Body of pancreas (tissue), 4 donors: Measurements from ENCODE around the gene NIPAL4. TPM values are rescaled to one million over a fixed set of nuclear protein-coding genes. Genes with fewer than 3 reads are reported as not detected.
A peak's percentile ranks its signal among the peaks of the same experiment; 100 is the strongest.

Source experiments
- ATAC-seq: fragments of 150-250 bp; one replicate; pipeline ENCODE4 v1.9.1; 2016
- DNase-seq, 4 donors: peaks; one replicate each; pipeline ENCODE4 v3.0.0-alpha.2; 2019
- H3K27ac ChIP-seq, 4 donors: fragments of 200-600 bp; sonication (generic); 1 replicate in 3 of 4; 2 replicates in 1 of 4; pipeline versions ENCODE4 v1.5.1 to v1.6.1; 2016 to 2019; ENCODE audit warnings: mild to moderate bottlenecking in 1 of 4, mixed read lengths in 1 of 4, moderate library complexity in 1 of 4
- H3K27me3 ChIP-seq, 2 donors: fragments of 200-600 bp; sonication (generic); one replicate each; pipeline ENCODE4 v1.6.0; 2016; ENCODE audit warnings: mild to moderate bottlenecking in 1 of 2
- H3K36me3 ChIP-seq, 2 donors: fragments of 200-600 bp; sonication (generic); replicated peaks in 1 of 2; 2 replicates each; pipeline ENCODE4 v1.5.1; 2016; ENCODE audit warnings: low read depth in 2 of 2; ENCODE audit not compliant: insufficient read depth in 1 of 2
- H3K4me1 ChIP-seq: fragments of 200-600 bp; sonication (generic); one replicate; pipeline ENCODE4 v1.6.0; 2016
- H3K4me3 ChIP-seq, 2 donors: fragments of 200-600 bp; sonication (generic); 1 replicate in 1 of 2; 2 replicates in 1 of 2; pipeline ENCODE4 v1.5.1; 2016 to 2019
- H3K9me3 ChIP-seq, 3 donors: fragments of 200-600 bp; sonication (generic); 1 replicate in 2 of 3; 2 replicates in 1 of 3; pipeline ENCODE4 v1.5.1; 2016
- POLR2A ChIP-seq, 3 donors: fragments of 450-650 bp; IDR thresholded peaks; one replicate each; pipeline ENCODE4 v1.6.1; 2016; ENCODE audit warnings: antibody characterized with exemption in 3 of 3, mild to moderate bottlenecking in 2 of 3
- WGBS, 2 donors: methylation state at CpG; one replicate each; pipeline ENCODE4 v1.1.5; 2017; 5-methylcytosine and 5-hydroxymethylcytosine counted together
- intact Hi-C: fragments of 100-400 bp; cut with DNase I; formaldehyde crosslinking; loops from one replicate; pipeline ENCODE4 v1.15.1; 2023
- total RNA-seq, 2 donors: library from RNA; depleted of rRNA; stranded (reverse); fragments of >200 nt; gene quantifications; one replicate each; pipeline ENCODE4 v1.1.0, GENCODE V29; 2016
- TF ChIP-seq, protein P1 (sequence below), 7 experiments: fragments of 450-650 bp in 4 of 7; fragments of 200-600 bp in 3 of 7; sonication (generic) in 3 of 7; IDR thresholded peaks; one replicate each; pipeline ENCODE4 v1.5.1; 2016 to 2019; ENCODE audit warnings: antibody characterized with exemption in 7 of 7

Gene NIPAL4
- total RNA-seq, 2 donors from 2014 or later: not detected

DNA sequence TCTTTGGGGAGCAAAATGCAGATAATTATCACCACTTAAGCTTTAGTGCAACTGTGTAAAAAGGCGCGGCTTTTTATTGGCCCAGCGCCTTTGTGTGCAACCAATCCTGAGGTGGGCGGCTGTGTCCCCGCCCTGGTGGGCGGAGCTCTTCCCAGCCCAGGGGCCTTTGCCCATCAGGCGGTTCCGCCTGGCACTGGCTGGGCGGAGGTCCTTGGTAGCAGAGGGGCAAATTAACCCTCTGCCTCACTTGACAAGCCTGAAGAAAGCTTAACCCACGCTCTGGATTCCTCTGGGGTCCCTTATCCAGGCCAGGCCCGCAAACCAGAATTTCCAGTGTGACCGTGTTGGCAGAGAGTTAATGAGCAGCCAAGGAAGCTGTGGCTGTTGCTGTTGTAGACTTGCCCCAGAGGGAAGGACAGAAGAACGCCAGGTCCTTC, 12.8 kb upstream of the NIPAL4 start:
- Histone ChIP-seq H3K27me3 (no peaks in the 10 kb centered on the region), H3K4me3 (no peak overlapping the region), H3K4me1 (peaks cover 5% of the 10 kb centered on the region), H3K27ac (peak overlapping the region in 3 of 4 donors; percentile 4 to 30 (median 7)), H3K36me3 (no peaks in the 10 kb centered on the region), H3K9me3 (no peaks in the 10 kb centered on the region)
- 49 to 54% methylated on average over 13 of the region's 13 CpGs for WGBS, 2 donors
- intact Hi-C loops: no loop called here
- TF ChIP-seq, protein P1, sequence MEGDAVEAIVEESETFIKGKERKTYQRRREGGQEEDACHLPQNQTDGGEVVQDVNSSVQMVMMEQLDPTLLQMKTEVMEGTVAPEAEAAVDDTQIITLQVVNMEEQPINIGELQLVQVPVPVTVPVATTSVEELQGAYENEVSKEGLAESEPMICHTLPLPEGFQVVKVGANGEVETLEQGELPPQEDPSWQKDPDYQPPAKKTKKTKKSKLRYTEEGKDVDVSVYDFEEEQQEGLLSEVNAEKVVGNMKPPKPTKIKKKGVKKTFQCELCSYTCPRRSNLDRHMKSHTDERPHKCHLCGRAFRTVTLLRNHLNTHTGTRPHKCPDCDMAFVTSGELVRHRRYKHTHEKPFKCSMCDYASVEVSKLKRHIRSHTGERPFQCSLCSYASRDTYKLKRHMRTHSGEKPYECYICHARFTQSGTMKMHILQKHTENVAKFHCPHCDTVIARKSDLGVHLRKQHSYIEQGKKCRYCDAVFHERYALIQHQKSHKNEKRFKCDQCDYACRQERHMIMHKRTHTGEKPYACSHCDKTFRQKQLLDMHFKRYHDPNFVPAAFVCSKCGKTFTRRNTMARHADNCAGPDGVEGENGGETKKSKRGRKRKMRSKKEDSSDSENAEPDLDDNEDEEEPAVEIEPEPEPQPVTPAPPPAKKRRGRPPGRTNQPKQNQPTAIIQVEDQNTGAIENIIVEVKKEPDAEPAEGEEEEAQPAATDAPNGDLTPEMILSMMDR (IDR thresholded peaks at IDR 0.05): no peak
- TF ChIP-seq POLR2A (IDR thresholded peaks at IDR 0.05): peak in 1 of 3 donors; percentile 16
- DNase-seq (peak; percentile 17 to 52 (median 33)), ATAC-seq (peak; percentile 59)

DNA sequence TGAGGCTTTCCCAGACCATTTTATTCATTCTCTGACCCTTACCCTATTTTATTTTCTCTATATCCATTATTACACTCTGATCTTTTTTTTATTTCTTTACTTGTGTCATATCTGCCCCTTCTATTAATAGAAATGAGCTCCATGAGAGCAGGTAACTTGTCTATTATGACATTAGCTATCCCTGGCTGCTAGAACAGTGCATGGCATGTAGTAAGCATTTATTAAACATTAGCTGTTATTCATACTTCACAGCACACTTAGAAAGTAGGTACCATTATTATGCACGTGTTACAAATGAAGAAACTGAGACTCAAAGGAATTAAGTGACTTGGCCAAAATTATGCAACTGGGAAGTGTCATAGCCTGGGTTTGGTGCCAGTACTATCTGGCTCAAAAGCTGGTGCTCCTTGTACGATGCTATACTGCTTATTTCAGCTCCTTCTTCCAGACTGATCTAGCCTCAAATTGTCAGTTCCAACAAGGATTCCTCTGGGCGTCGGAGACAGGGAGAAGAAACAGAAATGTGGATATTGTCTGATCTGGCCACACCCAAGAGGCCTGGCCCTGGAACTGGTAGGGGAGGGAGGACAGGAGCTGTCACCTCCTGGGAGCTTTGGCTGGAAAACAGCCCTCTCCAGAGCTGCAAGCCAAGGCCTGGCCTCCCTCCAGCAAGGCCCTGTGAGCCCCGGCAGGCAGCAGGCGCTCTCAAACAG, 10.8 kb upstream of the NIPAL4 start:
- H3K27ac ChIP-seq: no peak overlapping the region
- no peaks in the 10 kb centered on the region for H3K9me3 ChIP-seq
- TF ChIP-seq POLR2A (IDR thresholded peaks at IDR 0.05): no peak
- TF ChIP-seq, protein P1 (IDR thresholded peaks at IDR 0.05): no peak
- H3K4me3 ChIP-seq: no peak overlapping the region
- peaks cover 5% of the 10 kb centered on the region for H3K4me1 ChIP-seq
- H3K27me3 ChIP-seq: no peaks in the 10 kb centered on the region
- WGBS, 2 donors: 48 to 50% methylated on average over 6 of the region's 6 CpGs
- intact Hi-C loops: no loop called here
- no peaks in the 10 kb centered on the region for H3K36me3 ChIP-seq
- DNase-seq (peak in 2 of 4 donors; percentile 28 to 32), ATAC-seq (peak; percentile 42)

DNA sequence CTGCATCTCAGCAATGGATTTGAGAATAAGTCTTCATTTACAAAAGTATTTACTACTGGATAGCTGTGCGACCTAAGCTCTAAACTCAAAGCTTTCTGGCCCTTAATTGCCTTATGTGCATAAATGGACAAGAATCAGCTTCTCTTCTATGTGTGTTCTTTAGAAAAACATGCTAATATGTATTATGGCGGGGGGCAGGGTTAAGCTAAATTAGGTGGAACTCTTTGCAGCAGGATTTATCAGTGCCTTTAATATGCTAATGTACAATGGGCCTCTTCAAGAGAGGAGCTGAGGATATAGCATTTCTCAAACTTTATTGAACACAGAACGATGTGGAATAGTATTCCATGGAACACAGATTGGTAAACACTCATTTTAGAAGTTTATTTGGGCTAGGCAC, 10.0 kb upstream of the NIPAL4 start:
- ATAC-seq: no peak
- TF ChIP-seq, protein P1 (IDR thresholded peaks at IDR 0.05): no peak
- no peak for TF ChIP-seq POLR2A (IDR thresholded peaks at IDR 0.05)
- no peak overlapping the region for H3K27ac ChIP-seq
- intact Hi-C loops: no loop called here
- H3K4me3 ChIP-seq: no peak overlapping the region
- H3K36me3 ChIP-seq: no peaks in the 10 kb centered on the region
- H3K27me3 ChIP-seq: no peaks in the 10 kb centered on the region
- no peaks in the 10 kb centered on the region for H3K9me3 ChIP-seq
- DNase-seq: no peak
- H3K4me1 ChIP-seq: peaks cover 5% of the 10 kb centered on the region
- 89 to 93% methylated on average over 3 of the region's 3 CpGs for WGBS, 2 donors

DNA sequence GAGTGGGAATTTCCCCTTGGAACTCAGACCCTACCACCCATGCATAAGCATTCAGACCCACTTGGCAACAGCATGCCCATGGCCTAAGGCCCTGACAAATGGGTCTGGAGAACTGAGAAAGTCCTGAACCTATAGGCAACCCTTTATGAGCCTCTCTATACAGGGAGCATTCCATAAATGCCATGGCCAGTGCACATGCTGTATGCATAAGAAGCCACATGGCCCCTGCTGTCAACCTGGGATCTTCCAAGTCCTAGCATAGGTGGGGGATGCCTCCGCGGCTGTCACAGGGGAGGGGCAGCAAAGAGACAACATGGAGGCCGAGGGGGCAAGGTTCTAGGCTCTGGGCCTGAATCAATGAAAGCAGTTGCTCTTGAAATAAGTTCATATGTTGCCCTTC, 8.2 kb upstream of the NIPAL4 start:
- Histone ChIP-seq H3K36me3 (no peaks in the 10 kb centered on the region), H3K27me3 (no peaks in the 10 kb centered on the region), H3K4me3 (no peak overlapping the region), H3K4me1 (peaks cover 5% of the 10 kb centered on the region), H3K27ac (no peak overlapping the region), H3K9me3 (no peaks in the 10 kb centered on the region)
- no peak for ATAC-seq
- 89 to 91% methylated on average over 3 of the region's 3 CpGs for WGBS, 2 donors
- DNase-seq: no peak
- intact Hi-C loops: no loop called here
- TF ChIP-seq POLR2A (IDR thresholded peaks at IDR 0.05): no peak
- TF ChIP-seq, protein P1 (IDR thresholded peaks at IDR 0.05): no peak

DNA sequence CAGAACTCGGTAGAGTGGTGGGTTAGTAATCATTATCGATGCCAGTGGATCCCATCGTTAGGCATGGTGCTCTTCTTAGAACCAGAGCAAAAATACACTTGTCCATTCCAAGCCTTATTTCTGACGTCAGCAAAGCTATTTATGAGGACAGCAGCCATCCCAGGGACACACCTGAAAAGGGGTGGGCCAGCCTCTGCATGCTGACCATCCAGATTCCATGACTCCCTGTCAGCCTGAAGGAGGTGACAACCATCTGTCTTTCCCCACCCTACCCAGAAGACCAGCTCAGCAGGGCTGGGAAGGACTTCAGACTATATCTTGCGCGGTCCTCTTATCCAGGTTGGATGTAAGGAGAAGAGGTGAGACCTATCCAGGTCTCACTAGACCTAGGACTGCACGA, 5.7 kb upstream of the NIPAL4 start:
- WGBS, 2 donors: 73 to 79% methylated on average over 7 of the region's 7 CpGs
- no peaks in the 10 kb centered on the region for H3K9me3 ChIP-seq
- H3K4me1 ChIP-seq: peaks cover 3% of the 10 kb centered on the region
- no peak overlapping the region for H3K27ac ChIP-seq
- DNase-seq: no peak
- no peaks in the 10 kb centered on the region for H3K27me3 ChIP-seq
- no peaks in the 10 kb centered on the region for H3K36me3 ChIP-seq
- ATAC-seq: no peak
- TF ChIP-seq POLR2A (IDR thresholded peaks at IDR 0.05): no peak
- TF ChIP-seq, protein P1 (IDR thresholded peaks at IDR 0.05): no peak
- intact Hi-C loops: no loop called here
- H3K4me3 ChIP-seq: no peak overlapping the region
